Activated T-helper 17 cell treated with anti-CD3 and anti-CD28 coated beads, Interleukin-2, amount 50 U/mL, for 72 hours (primary cell): ENCODE results near the gene ST3GAL4. TPM values are rescaled to one million over a fixed set of nuclear protein-coding genes. Genes with fewer than 3 reads are reported as not detected.

ENCODE experiments used
- ATAC-seq: fragments of 150-1000 bp; cut with Tn5 transposase; replicated peaks from 2 replicates; pipeline ENCODE4 v1.10.0; 2021; ENCODE audit warnings: mild to moderate bottlenecking, moderate library complexity
- H3K27ac Mint-ChIP-seq: one replicate; pipeline ENCODE4 v1.8.0; 2022; ENCODE audit warnings: mixed read lengths
- H3K27me3 Mint-ChIP-seq: one replicate; pipeline ENCODE4 v1.8.0; 2022; ENCODE audit warnings: mixed read lengths
- H3K36me3 Mint-ChIP-seq: one replicate; pipeline ENCODE4 v1.8.0; 2022; ENCODE audit warnings: low read depth, mild to moderate bottlenecking, mixed read lengths
- H3K4me1 Mint-ChIP-seq: one replicate; pipeline ENCODE4 v1.8.0; 2022; ENCODE audit warnings: mixed read lengths
- H3K4me3 Mint-ChIP-seq: one replicate; pipeline ENCODE4 v1.8.0; 2022; ENCODE audit warnings: mild to moderate bottlenecking, mixed read lengths
- H3K9me3 Mint-ChIP-seq: one replicate; pipeline ENCODE4 v1.8.0; 2022; ENCODE audit warnings: mixed read lengths
- total RNA-seq, 2 donors: library from RNA; stranded (reverse); gene quantifications; one replicate each; pipeline ENCODE4 v1.2.3, GENCODE V29; 2022

Gene ST3GAL4
- total RNA-seq, 2 donors from 2014 or later = 10.0 to 16.2 TPM

GRCh38 chr11:126404367-126404766 lies 48.9 kb downstream of the ST3GAL4 start:
- Mint-ChIP-seq H3K9me3 (no peaks in the 10 kb centered on the region), H3K36me3 (no peaks in the 10 kb centered on the region), H3K27me3 (no peaks in the 10 kb centered on the region), H3K4me1 (no peaks in the 10 kb centered on the region), H3K4me3 (no peak overlapping the region), H3K27ac (no peak overlapping the region)
- ATAC-seq = no peak

- H3K4me3 Mint-ChIP-seq = no peak overlapping the region
- H3K9me3 Mint-ChIP-seq = no peaks in the 10 kb centered on the region
- no peak overlapping the region for H3K27ac Mint-ChIP-seq
- no peaks in the 10 kb centered on the region for H3K36me3 Mint-ChIP-seq
- H3K4me1 Mint-ChIP-seq = no peaks in the 10 kb centered on the region
- no peak for ATAC-seq
- H3K27me3 Mint-ChIP-seq = no peaks in the 10 kb centered on the region
Observed at GRCh38 chr11:126405374-126405773, 49.9 kb downstream of the ST3GAL4 start.

GRCh38 chr11:126405906-126406305 lies 50.4 kb downstream of the ST3GAL4 start:
- H3K4me1 Mint-ChIP-seq = no peaks in the 10 kb centered on the region
- no peaks in the 10 kb centered on the region for H3K27me3 Mint-ChIP-seq
- no peaks in the 10 kb centered on the region for H3K36me3 Mint-ChIP-seq
- ATAC-seq = no peak
- no peak overlapping the region for H3K4me3 Mint-ChIP-seq
- no peaks in the 10 kb centered on the region for H3K9me3 Mint-ChIP-seq
- H3K27ac Mint-ChIP-seq = no peak overlapping the region

GRCh38 chr11:126406368-126406767 lies 50.9 kb downstream of the ST3GAL4 start:
- Mint-ChIP-seq H3K4me3 (no peak overlapping the region), H3K36me3 (no peaks in the 10 kb centered on the region), H3K4me1 (no peaks in the 10 kb centered on the region), H3K27ac (no peak overlapping the region), H3K27me3 (no peaks in the 10 kb centered on the region), H3K9me3 (no peaks in the 10 kb centered on the region)
- ATAC-seq = no peak

- Mint-ChIP-seq H3K27ac (no peak overlapping the region), H3K4me3 (no peak overlapping the region), H3K4me1 (no peaks in the 10 kb centered on the region), H3K9me3 (no peaks in the 10 kb centered on the region), H3K36me3 (no peaks in the 10 kb centered on the region), H3K27me3 (no peaks in the 10 kb centered on the region)
- no peak for ATAC-seq
Observed at GRCh38 chr11:126407101-126407521, 51.6 kb downstream of the ST3GAL4 start.

GRCh38 chr11:126407682-126408288 lies 52.3 kb downstream of the ST3GAL4 start:
- Mint-ChIP-seq H3K27ac (no peak overlapping the region), H3K9me3 (no peaks in the 10 kb centered on the region), H3K4me3 (no peak overlapping the region), H3K36me3 (no peaks in the 10 kb centered on the region), H3K27me3 (no peaks in the 10 kb centered on the region), H3K4me1 (no peaks in the 10 kb centered on the region)
- ATAC-seq = no peak

- ATAC-seq = no peak
- Mint-ChIP-seq H3K4me3 (no peak overlapping the region), H3K36me3 (no peaks in the 10 kb centered on the region), H3K27me3 (no peaks in the 10 kb centered on the region), H3K27ac (no peak overlapping the region), H3K4me1 (no peaks in the 10 kb centered on the region), H3K9me3 (no peaks in the 10 kb centered on the region)
Observed at GRCh38 chr11:126408496-126408895, 53.0 kb downstream of the ST3GAL4 start.

- Mint-ChIP-seq H3K4me1 (no peaks in the 10 kb centered on the region), H3K36me3 (no peaks in the 10 kb centered on the region), H3K27ac (no peak overlapping the region), H3K4me3 (no peak overlapping the region), H3K27me3 (no peaks in the 10 kb centered on the region), H3K9me3 (no peaks in the 10 kb centered on the region)
- no peak for ATAC-seq
Observed at GRCh38 chr11:126408901-126409619, 53.6 kb downstream of the ST3GAL4 start.

GRCh38 chr11:126409620-126409985 lies 54.1 kb downstream of the ST3GAL4 start:
- H3K9me3 Mint-ChIP-seq = no peaks in the 10 kb centered on the region
- no peaks in the 10 kb centered on the region for H3K27me3 Mint-ChIP-seq
- H3K4me1 Mint-ChIP-seq = no peaks in the 10 kb centered on the region
- no peak overlapping the region for H3K4me3 Mint-ChIP-seq
- ATAC-seq = no peak
- no peak overlapping the region for H3K27ac Mint-ChIP-seq
- H3K36me3 Mint-ChIP-seq = no peaks in the 10 kb centered on the region

GRCh38 chr11:126410649-126411048 lies 55.2 kb downstream of the ST3GAL4 start:
- Mint-ChIP-seq H3K4me1 (no peaks in the 10 kb centered on the region), H3K27me3 (no peaks in the 10 kb centered on the region)
- no peak for ATAC-seq

GRCh38 chr11:126411971-126412381 lies 56.5 kb downstream of the ST3GAL4 start:
- ATAC-seq = no peak
- no peak overlapping the region for H3K4me3 Mint-ChIP-seq
- no peaks in the 10 kb centered on the region for H3K36me3 Mint-ChIP-seq
- H3K4me1 Mint-ChIP-seq = no peaks in the 10 kb centered on the region
- H3K27ac Mint-ChIP-seq = no peak overlapping the region
- no peaks in the 10 kb centered on the region for H3K27me3 Mint-ChIP-seq
- no peaks in the 10 kb centered on the region for H3K9me3 Mint-ChIP-seq

More at GRCh38 chr11:126410649-126411048, 55.2 kb downstream of the ST3GAL4 start:
- H3K36me3 Mint-ChIP-seq = no peaks in the 10 kb centered on the region
- H3K9me3 Mint-ChIP-seq = no peaks in the 10 kb centered on the region
- no peak overlapping the region for H3K4me3 Mint-ChIP-seq
- H3K27ac Mint-ChIP-seq = no peak overlapping the region

- ATAC-seq = no peak
Observed at GRCh38 chr11:126413426-126413825, 57.9 kb downstream of the ST3GAL4 start.

GRCh38 chr11:126413843-126414405 lies 58.4 kb downstream of the ST3GAL4 start:
- no peak overlapping the region for H3K27ac Mint-ChIP-seq
- no peak for ATAC-seq
- H3K36me3 Mint-ChIP-seq = no peaks in the 10 kb centered on the region
- no peaks in the 10 kb centered on the region for H3K4me1 Mint-ChIP-seq
- H3K4me3 Mint-ChIP-seq = no peak overlapping the region
- no peaks in the 10 kb centered on the region for H3K27me3 Mint-ChIP-seq
- no peaks in the 10 kb centered on the region for H3K9me3 Mint-ChIP-seq

More at GRCh38 chr11:126413426-126413825, 57.9 kb downstream of the ST3GAL4 start:
- H3K27me3 Mint-ChIP-seq = no peaks in the 10 kb centered on the region
- H3K27ac Mint-ChIP-seq = no peak overlapping the region
- no peaks in the 10 kb centered on the region for H3K4me1 Mint-ChIP-seq
- no peaks in the 10 kb centered on the region for H3K36me3 Mint-ChIP-seq
- no peaks in the 10 kb centered on the region for H3K9me3 Mint-ChIP-seq
- no peak overlapping the region for H3K4me3 Mint-ChIP-seq

- H3K36me3 Mint-ChIP-seq = no peaks in the 10 kb centered on the region
- H3K9me3 Mint-ChIP-seq = no peaks in the 10 kb centered on the region
- ATAC-seq = no peak
- H3K4me3 Mint-ChIP-seq = no peak overlapping the region
- H3K4me1 Mint-ChIP-seq = no peaks in the 10 kb centered on the region
- H3K27me3 Mint-ChIP-seq = no peaks in the 10 kb centered on the region
- no peak overlapping the region for H3K27ac Mint-ChIP-seq
Observed at GRCh38 chr11:126414615-126415014, 59.1 kb downstream of the ST3GAL4 start.

- Mint-ChIP-seq H3K27me3 (peaks cover 5% of the 10 kb centered on the region), H3K4me3 (no peak overlapping the region), H3K36me3 (no peaks in the 10 kb centered on the region), H3K27ac (no peak overlapping the region), H3K4me1 (peaks cover 4% of the 10 kb centered on the region), H3K9me3 (no peaks in the 10 kb centered on the region)
- no peak for ATAC-seq
Observed at GRCh38 chr11:126415128-126415527, 59.6 kb downstream of the ST3GAL4 start.
